HEK293 (cell line): Measurements from ENCODE around the gene CNTN4.

Experiments used
- CTCF ChIA-PET: fragments of 350-600 bp; formaldehyde crosslinking; extraction: SDS; loops from one replicate; lab custom pipeline; 2021; ENCODE audit warnings: antibody characterized with exemption; lab: Yijun Ruan, JAX
- POLR2A ChIA-PET: fragments of 300-600 bp; formaldehyde crosslinking; extraction: SDS; loops from one replicate; lab custom pipeline; 2020; ENCODE audit warnings: antibody characterized with exemption, inconsistent platforms; lab: Yijun Ruan, JAX
- H3K27ac ChIP-seq: fragments of 200-500 bp; sonication (Bioruptor generic); 2 replicates; pipeline ENCODE4 v1.5.1; 2014; ENCODE audit warnings: low read depth, low read length, control low read depth, inconsistent platforms; ENCODE audit errors: extremely low read depth
- H3K36me3 ChIP-seq, 2 experiments: fragments of 200-500 bp in 1 of 2; sonication (Bioruptor generic) in 1 of 2; 1 replicate in 1 of 2; 2 replicates in 1 of 2; pipeline ENCODE4 v1.5.1; 2014 to 2017; ENCODE audit warnings: inconsistent platforms in 2 of 2, low read length in 2 of 2; ENCODE audit not compliant: control insufficient read depth in 2 of 2, insufficient read depth in 1 of 2
- H3K4me1 ChIP-seq: fragments of 200-500 bp; sonication (Bioruptor generic); 2 replicates; pipeline ENCODE4 v1.5.1; 2014; ENCODE audit warnings: mild to moderate bottlenecking, low read length, inconsistent platforms; ENCODE audit not compliant: control insufficient read depth, insufficient read depth
- H3K4me3 ChIP-seq: 2 replicates; pipeline ENCODE4 v1.5.1; 2011; ENCODE audit warnings: low read depth, mild to moderate bottlenecking, control low read depth, low read length, moderate library complexity
- H3K9me3 ChIP-seq: fragments of 200-500 bp; sonication (Bioruptor generic); 2 replicates; pipeline ENCODE4 v1.5.1; 2014; ENCODE audit warnings: low read depth, low read length, inconsistent platforms; ENCODE audit not compliant: control insufficient read depth, insufficient read depth
- KLF1 ChIP-seq: fragments of 450-650 bp; formaldehyde crosslinking; IDR thresholded peaks from 2 replicates; pipeline ENCODE4 v1.5.1; 2016; ENCODE audit warnings: missing biosample characterization, missing genetic modification characterization
- KLF7 ChIP-seq: fragments of 450-650 bp; formaldehyde crosslinking; IDR thresholded peaks from 2 replicates; pipeline ENCODE4 v1.5.1; 2016; ENCODE audit warnings: missing biosample characterization, missing genetic modification characterization, borderline replicate concordance
- PRDM1 ChIP-seq: fragments of 450-650 bp; formaldehyde crosslinking; IDR thresholded peaks from 2 replicates; pipeline ENCODE4; 2016; ENCODE audit warnings: missing biosample characterization, missing genetic modification characterization
- REPIN1 ChIP-seq: fragments of 450-650 bp; formaldehyde crosslinking; IDR thresholded peaks from 2 replicates; pipeline ENCODE4 v1.5.1; 2017; ENCODE audit warnings: missing biosample characterization, missing genetic modification characterization, low read depth
- ZBTB1 ChIP-seq: fragments of 450-650 bp; formaldehyde crosslinking; IDR thresholded peaks from 2 replicates; pipeline ENCODE4 v1.5.1; 2016; ENCODE audit warnings: missing biosample characterization, missing genetic modification characterization
- ZEB2 ChIP-seq: fragments of 450-650 bp; formaldehyde crosslinking; IDR thresholded peaks from 2 replicates; pipeline ENCODE4 v1.5.1; 2016; ENCODE audit warnings: missing biosample characterization, missing genetic modification characterization
- ZNF423 ChIP-seq: fragments of 450-650 bp; formaldehyde crosslinking; IDR thresholded peaks from 2 replicates; pipeline ENCODE4 v1.5.1; 2016; ENCODE audit warnings: missing biosample characterization, missing genetic modification characterization
- ZNF433 ChIP-seq: fragments of 450-650 bp; formaldehyde crosslinking; IDR thresholded peaks from 2 replicates; pipeline ENCODE4 v1.5.1; 2016; ENCODE audit warnings: missing biosample characterization, missing genetic modification characterization, low read depth
- ZNF501 ChIP-seq: fragments of 450-650 bp; formaldehyde crosslinking; IDR thresholded peaks from 2 replicates; pipeline ENCODE4 v1.5.1; 2016; ENCODE audit warnings: missing biosample characterization, missing genetic modification characterization
- ZNF530 ChIP-seq: fragments of 450-650 bp; formaldehyde crosslinking; IDR thresholded peaks from 2 replicates; pipeline ENCODE4 v1.5.1; 2016; ENCODE audit warnings: low read depth, missing biosample characterization, missing genetic modification characterization
- ZNF560 ChIP-seq: fragments of 450-650 bp; formaldehyde crosslinking; IDR thresholded peaks from 2 replicates; pipeline ENCODE4 v1.5.1; 2017; ENCODE audit warnings: missing biosample characterization, missing genetic modification characterization, borderline replicate concordance
- ZNF639 ChIP-seq: fragments of 450-650 bp; formaldehyde crosslinking; IDR thresholded peaks from 2 replicates; pipeline ENCODE4 v1.5.1; 2016; ENCODE audit warnings: missing biosample characterization, missing genetic modification characterization
- ZNF658 ChIP-seq: fragments of 450-650 bp; formaldehyde crosslinking; IDR thresholded peaks from 2 replicates; pipeline ENCODE4; 2016; ENCODE audit warnings: missing biosample characterization, missing genetic modification characterization
- ZNF707 ChIP-seq: fragments of 450-650 bp; formaldehyde crosslinking; IDR thresholded peaks from 2 replicates; pipeline ENCODE4 v1.5.1; 2016; ENCODE audit warnings: missing biosample characterization, missing genetic modification characterization
- ZNF837 ChIP-seq: fragments of 450-650 bp; formaldehyde crosslinking; IDR thresholded peaks from 2 replicates; pipeline ENCODE4 v1.5.1; 2016; ENCODE audit warnings: missing biosample characterization, missing genetic modification characterization
- ZNF843 ChIP-seq: fragments of 450-650 bp; formaldehyde crosslinking; IDR thresholded peaks from 2 replicates; pipeline ENCODE4 v1.5.1; 2016; ENCODE audit warnings: missing biosample characterization, missing genetic modification characterization
- ZXDB ChIP-seq: fragments of 450-650 bp; formaldehyde crosslinking; IDR thresholded peaks from 2 replicates; pipeline ENCODE4 v1.5.1; 2016; ENCODE audit warnings: missing biosample characterization, missing genetic modification characterization
- TF ChIP-seq, protein P1 (sequence below): fragments of 450-650 bp; formaldehyde crosslinking; IDR thresholded peaks from 2 replicates; pipeline ENCODE4 v1.5.1; 2016; ENCODE audit warnings: missing biosample characterization, missing genetic modification characterization
- TF ChIP-seq, protein P2 (sequence below): fragments of 450-650 bp; formaldehyde crosslinking; IDR thresholded peaks from 2 replicates; pipeline ENCODE4 v1.5.1; 2017; ENCODE audit warnings: missing biosample characterization, missing genetic modification characterization
- TF ChIP-seq, protein P3 (sequence below): fragments of 450-650 bp; formaldehyde crosslinking; IDR thresholded peaks from 2 replicates; pipeline ENCODE4 v1.5.1; 2017; ENCODE audit warnings: missing biosample characterization, missing genetic modification characterization

Gene CNTN4

DNA sequence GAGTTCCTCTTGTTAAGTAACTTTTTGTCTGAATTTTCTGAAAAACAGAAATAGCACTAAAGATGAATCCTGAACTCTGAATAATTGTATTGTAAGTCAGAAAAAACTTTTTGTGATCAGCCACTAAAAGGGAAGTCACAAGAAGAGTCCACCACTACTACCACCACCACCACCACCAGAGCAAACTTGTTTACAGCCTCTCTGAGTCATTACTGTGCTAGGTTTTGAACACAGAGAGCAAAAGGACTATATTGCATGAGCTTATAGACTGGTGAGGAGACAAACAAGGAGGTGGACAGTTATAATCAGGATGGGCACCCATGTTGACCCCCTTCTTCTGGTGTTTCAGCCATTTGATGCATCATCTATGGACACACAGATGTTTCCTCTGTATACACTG is 869.8 kb downstream of the CNTN4 start:
- no peak overlapping the region for H3K27ac ChIP-seq
- ChIA-PET CTCF (no interaction called here), POLR2A (no interaction called here)
- H3K4me1 ChIP-seq = no peaks in the 10 kb centered on the region
- H3K4me3 ChIP-seq = no peak overlapping the region
- H3K9me3 ChIP-seq = no peaks in the 10 kb centered on the region
- no peaks in the 10 kb centered on the region for H3K36me3 ChIP-seq
- TF ChIP-seq KLF7 (tag by site-specific recombination) (no peak), KLF1 (tag by site-specific recombination) (no peak), ZNF639 (no peak), ZNF707 (tag by site-specific recombination) (no peak), ZEB2 (tag by site-specific recombination) (no peak), ZNF433 (tag by site-specific recombination) (no peak), ZNF843 (tag by site-specific recombination) (no peak), ZNF530 (tag by site-specific recombination) (no peak), ZNF837 (tag by site-specific recombination) (no peak), ZNF501 (tag by site-specific recombination) (no peak), ZNF423 (tag by site-specific recombination) (no peak)
- TF ChIP-seq, protein P1, sequence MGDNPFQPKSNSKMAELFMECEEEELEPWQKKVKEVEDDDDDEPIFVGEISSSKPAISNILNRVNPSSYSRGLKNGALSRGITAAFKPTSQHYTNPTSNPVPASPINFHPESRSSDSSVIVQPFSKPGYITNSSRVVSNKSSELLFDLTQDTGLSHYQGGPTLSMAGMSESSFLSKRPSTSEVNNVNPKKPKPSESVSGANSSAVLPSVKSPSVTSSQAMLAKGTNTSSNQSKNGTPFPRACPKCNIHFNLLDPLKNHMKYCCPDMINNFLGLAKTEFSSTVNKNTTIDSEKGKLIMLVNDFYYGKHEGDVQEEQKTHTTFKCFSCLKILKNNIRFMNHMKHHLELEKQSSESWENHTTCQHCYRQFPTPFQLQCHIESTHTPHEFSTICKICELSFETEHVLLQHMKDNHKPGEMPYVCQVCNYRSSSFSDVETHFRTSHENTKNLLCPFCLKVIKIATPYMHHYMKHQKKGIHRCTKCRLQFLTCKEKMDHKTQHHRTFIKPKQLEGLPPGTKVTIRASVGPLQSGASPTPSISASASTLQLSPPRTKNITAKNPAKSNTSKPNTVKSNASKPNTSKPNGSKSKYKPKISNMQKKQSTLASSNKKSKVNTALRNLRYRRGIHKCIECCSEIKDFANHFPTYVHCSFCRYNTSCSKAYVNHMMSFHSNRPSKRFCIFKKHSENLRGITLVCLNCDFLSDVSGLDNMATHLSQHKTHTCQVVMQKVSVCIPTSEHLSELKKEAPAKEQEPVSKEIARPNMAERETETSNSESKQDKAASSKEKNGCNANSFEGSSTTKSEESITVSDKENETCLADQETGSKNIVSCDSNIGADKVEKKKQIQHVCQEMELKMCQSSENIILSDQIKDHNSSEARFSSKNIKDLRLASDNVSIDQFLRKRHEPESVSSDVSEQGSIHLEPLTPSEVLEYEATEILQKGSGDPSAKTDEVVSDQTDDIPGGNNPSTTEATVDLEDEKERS (tag by site-specific recombination) = no peak
- TF ChIP-seq, protein P2, sequence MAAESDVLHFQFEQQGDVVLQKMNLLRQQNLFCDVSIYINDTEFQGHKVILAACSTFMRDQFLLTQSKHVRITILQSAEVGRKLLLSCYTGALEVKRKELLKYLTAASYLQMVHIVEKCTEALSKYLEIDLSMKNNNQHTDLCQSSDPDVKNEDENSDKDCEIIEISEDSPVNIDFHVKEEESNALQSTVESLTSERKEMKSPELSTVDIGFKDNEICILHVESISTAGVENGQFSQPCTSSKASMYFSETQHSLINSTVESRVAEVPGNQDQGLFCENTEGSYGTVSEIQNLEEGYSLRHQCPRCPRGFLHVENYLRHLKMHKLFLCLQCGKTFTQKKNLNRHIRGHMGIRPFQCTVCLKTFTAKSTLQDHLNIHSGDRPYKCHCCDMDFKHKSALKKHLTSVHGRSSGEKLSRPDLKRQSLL = no peak
- TF ChIP-seq, protein P3, sequence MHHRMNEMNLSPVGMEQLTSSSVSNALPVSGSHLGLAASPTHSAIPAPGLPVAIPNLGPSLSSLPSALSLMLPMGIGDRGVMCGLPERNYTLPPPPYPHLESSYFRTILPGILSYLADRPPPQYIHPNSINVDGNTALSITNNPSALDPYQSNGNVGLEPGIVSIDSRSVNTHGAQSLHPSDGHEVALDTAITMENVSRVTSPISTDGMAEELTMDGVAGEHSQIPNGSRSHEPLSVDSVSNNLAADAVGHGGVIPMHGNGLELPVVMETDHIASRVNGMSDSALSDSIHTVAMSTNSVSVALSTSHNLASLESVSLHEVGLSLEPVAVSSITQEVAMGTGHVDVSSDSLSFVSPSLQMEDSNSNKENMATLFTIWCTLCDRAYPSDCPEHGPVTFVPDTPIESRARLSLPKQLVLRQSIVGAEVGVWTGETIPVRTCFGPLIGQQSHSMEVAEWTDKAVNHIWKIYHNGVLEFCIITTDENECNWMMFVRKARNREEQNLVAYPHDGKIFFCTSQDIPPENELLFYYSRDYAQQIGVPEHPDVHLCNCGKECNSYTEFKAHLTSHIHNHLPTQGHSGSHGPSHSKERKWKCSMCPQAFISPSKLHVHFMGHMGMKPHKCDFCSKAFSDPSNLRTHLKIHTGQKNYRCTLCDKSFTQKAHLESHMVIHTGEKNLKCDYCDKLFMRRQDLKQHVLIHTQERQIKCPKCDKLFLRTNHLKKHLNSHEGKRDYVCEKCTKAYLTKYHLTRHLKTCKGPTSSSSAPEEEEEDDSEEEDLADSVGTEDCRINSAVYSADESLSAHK (tag by site-specific recombination) = no peak

DNA sequence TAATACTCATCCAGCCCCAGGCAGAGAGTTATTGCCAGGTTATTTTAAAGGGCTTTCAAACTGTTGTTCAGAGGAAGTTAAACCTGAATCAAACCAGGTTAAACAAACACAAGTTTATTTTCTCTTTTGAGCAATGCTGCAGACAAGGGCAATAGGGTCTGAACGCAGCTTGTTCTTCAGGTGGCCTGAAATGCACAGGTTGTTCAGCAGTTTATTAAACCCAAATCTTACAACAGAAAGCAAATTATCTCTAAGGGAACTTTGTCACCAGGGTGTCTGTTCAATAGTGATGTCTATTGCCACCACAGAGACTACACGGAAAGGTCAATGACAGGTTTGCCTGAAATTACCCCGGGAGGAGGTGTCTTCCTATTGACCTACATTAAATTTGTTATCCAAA is 877.5 kb downstream of the CNTN4 start:
- no peaks in the 10 kb centered on the region for H3K36me3 ChIP-seq
- CTCF ChIA-PET = interaction anchor here (0.6 kb wide), 1 partner anchor 110 kb away, joined by 3 read pairs; no protein-coding TSS in a partner anchor
- no peaks in the 10 kb centered on the region for H3K4me1 ChIP-seq
- no peak for TF ChIP-seq ZNF843 (tag by site-specific recombination)
- no peak for TF ChIP-seq ZNF658 (tag by site-specific recombination)
- no peak for TF ChIP-seq ZXDB (tag by site-specific recombination)
- no peak for TF ChIP-seq ZNF560 (tag by site-specific recombination)
- no peak for TF ChIP-seq PRDM1 (tag by site-specific recombination)
- TF ChIP-seq REPIN1 = no peak
- no peak for TF ChIP-seq ZNF423 (tag by site-specific recombination)
- TF ChIP-seq ZBTB1 = no peak
- TF ChIP-seq, all 188 proteins: peak for 0
- POLR2A ChIA-PET = no interaction called here
- Histone ChIP-seq H3K4me3 (no peak overlapping the region), H3K9me3 (no peaks in the 10 kb centered on the region), H3K27ac (no peak overlapping the region)
